ENCODE measurements around the gene HAUS8.

DNA sequence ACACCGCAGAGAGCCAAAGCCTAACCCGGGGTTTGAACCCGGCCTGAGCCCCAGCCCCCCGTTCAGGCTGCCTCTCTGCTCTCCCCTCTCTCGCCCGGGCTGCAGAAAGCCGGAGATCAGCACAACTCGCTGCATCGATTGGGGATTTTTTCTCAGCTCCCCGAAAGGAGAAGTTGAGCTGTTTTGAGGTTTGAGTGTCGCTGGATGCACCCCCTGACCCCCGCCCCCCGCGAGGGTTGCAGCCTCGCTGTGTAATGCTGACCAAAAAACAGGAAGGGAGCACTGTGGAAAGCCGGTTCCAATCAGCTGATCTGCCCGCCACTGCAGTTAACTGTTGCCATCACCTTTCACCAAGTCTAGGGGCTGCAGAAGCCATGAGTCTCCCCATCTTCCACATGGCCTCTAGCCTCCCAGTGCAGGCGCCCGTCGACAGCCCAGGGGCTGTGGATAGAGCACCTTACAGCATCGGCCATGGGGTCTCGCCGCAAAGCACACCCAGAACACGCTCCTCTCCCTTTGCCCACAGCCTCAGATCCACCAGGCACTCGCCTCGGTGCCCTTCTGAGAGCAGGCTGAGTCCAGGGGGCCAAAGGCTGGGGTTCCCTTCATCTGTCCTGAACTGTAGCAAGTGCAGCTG is 34.8 kb upstream of the HAUS8 start:
- no peak for TF ChIP-seq POLR2A (IDR thresholded peaks at IDR 0.05; ENCODE audit: low read length)
- no peak for TF ChIP-seq GATA1 (IDR thresholded peaks at IDR 0.05; ENCODE audit: low read depth, low read length)
